SH-SY5Y (cell line): ENCODE measurements around the gene RITA1.

ENCODE experiments used
- GATA2 ChIP-seq: IDR thresholded peaks from 2 replicates; pipeline ENCODE4 v1.6.1; 2011; ENCODE audit warnings: mild to moderate bottlenecking, low read depth, low read length
- GATA3 ChIP-seq: IDR thresholded peaks from 2 replicates; pipeline ENCODE4 v1.6.1; 2011; ENCODE audit warnings: low read depth, mild to moderate bottlenecking, low read length, moderate library complexity

RITA1 gene

DNA sequence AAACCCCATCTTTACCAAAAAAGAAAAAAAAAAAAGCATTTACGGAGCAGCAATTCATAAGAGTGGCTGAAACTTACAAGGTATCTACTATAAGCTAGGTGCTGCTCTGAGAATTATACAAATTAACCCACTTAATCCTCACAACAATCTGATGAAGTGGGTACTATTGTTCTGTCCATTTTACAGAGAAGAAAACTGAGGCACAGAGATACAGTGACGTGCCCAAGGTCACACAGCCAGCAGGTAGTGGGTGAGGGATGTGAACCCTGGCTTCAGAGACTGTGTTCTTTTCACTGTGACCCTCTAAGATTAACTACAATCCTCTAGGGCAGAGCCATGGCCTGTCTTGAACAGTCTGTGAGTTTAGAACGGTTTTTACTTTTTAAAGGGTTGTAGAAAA lies 3.5 kb upstream of the RITA1 start:
- no peak for TF ChIP-seq GATA2
- no peak for TF ChIP-seq GATA3

DNA sequence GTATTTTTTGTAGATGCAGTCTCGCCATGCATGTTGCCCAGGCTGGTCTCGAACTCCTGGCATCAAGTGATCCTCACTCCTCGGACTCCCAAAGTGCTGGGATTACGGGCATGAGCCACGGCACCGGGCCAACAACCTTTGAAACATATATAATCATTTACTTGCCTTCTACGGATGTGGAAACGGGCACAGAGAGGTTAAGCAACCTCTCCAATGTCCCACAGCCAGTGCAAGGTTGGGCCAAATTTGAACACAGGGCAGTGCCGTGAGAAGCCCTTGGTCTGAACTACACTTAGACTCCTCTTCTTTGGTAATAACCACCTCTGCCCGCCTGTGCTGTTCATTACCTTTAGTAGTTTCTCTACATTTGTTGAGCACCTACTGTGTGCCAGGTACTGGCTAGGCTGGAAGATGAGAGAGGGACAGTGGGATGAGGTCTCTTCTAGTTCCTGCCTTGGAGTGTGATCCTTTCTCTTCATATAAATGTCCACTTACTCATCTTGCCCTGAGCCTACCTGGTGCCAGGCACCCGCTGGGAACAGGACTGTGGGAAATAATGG lies 2.4 kb upstream of the RITA1 start:
- TF ChIP-seq GATA2 (no peak), GATA3 (no peak)

DNA sequence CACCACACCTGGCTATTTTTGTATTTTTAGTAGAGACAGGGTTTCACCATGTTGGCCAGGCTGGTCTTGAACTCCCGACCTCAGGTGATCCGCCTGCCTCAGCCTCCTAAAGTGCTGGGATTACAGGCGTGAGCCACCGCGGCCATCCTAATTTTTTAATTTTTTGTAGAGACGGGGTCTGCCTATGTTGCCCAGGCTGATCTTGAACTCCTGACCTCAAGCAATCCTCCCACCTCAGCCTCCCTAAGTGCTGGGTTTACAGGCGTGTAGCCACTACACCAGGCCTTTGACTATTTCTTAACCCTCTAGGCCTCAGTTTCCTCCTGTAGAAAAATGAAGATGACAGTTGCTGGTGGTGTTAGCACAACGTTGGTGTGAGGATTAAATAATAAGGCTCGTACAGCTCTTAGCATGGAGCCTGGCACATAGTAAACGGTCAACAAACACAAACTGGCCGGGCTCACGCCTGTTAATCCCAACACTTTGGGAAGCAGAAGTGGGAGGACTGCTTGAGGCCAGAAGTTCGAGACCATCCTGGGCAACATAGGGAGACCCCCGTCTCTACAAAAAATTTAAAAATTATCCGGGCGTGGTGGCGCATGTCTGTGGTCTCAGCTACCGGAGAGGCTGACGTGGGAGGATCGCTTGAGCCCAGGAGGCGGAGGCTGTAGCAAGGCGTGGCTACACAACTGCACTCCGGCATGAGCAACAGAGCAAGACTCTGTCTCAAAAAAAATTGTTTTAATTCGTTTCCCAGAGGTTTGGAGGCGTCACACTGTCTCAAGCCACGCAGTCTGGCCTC lies 1.2 kb upstream of the RITA1 start:
- TF ChIP-seq GATA3 (no peak), GATA2 (no peak)

DNA sequence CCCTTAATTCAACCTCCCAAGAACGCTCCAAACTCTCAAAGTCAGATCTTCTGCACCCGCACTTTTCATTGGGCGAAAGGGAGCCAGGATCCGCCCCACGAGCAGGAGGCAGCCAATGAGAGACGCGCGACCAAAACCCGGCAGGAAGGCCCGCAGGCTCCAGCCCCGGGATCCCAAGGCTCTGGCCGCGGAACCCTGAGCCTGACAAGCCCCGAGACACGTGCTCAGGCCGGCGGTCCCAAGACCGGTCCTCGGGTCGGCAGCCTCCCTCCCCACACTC lies 681 bp upstream of the RITA1 start:
- TF ChIP-seq GATA2, result no peak
- no peak for TF ChIP-seq GATA3

DNA sequence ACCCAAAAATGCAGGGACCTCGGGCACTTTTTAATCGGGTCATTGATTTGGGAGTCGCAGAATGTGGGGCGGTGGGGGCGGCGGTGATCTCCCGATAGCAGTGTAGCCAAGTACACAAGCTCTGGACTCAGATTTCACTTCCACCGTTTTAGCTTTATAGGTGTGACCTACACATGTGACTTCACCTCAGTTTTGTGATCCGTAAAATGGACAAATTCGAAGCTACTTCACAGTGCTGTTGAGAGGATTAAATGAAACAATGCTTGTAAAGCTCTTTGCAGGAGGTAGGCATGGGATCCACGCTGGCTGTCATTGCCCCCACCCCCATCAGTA lies 478 bp downstream of the RITA1 start:
- no peak for TF ChIP-seq GATA2
- TF ChIP-seq GATA3, result no peak

DNA sequence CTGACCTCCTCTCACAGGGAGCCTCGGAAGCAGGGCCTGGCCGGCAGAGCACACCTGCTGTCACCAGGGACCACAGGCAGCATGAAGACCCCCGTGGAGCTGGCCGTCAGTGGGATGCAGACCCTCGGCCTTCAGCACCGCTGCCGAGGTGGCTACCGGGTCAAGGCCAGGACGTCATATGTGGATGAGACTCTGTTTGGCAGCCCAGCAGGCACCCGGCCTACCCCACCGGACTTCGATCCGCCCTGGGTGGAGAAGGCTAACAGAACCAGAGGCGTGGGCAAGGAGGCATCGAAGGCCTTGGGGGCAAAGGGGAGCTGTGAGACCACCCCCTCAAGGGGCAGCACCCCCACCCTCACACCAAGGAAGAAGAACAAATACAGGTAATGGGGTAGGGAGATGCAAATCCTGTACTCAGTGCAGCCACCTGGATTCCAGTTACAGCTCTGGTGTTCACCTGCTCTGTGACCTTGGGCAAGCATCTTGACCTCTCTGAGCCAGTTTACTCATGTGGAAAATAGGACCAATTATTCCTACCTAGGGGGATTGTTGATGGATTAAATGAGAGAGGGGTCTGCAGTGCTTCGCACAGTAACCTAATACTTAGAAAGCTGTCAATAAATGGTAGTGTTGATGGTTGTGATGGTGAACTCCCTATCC lies 1.3 kb downstream of the RITA1 start:
- TF ChIP-seq GATA2, result no peak
- TF ChIP-seq GATA3, result no peak

DNA sequence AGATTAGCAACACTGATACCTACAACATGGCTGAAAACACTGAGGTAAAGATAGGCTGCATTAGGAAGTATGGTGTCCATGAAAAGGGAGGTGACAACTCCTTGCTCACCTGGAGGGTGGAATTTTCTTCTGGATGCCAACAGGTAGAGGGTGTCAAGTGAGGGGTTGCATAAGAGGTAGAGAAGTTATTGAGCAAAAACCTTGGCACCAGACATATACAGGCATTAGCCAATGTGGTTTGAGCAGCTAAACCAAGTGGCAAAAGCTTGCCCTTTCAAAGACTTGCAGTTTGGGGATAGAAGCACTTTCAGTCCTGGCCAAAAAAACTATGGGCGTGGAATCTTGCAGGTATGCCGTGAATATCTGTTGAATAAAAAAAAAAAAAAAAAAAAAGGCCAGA lies 3.8 kb downstream of the RITA1 start:
- no peak for TF ChIP-seq GATA2
- no peak for TF ChIP-seq GATA3

DNA sequence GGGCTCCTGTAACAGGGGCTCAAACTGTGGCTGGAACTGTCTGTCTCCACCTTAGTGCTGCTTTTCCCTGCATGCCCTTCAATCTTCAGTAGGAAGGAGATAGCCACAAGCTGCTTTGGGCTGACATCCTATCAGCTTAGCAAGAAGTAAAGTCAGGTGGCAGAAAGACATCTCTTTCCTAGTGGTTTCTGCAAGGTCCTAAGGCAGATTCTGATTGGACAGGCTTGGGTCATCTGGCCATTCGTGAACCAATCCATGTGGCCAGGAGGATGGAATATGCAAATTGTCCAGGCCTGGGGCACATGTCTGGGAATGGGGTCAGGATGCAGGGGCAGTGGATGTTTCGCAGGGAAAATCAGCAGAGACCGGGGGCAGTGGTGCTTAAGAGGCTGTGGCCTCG lies 5.2 kb downstream of the RITA1 start:
- no peak for TF ChIP-seq GATA2
- TF ChIP-seq GATA3, result no peak

DNA sequence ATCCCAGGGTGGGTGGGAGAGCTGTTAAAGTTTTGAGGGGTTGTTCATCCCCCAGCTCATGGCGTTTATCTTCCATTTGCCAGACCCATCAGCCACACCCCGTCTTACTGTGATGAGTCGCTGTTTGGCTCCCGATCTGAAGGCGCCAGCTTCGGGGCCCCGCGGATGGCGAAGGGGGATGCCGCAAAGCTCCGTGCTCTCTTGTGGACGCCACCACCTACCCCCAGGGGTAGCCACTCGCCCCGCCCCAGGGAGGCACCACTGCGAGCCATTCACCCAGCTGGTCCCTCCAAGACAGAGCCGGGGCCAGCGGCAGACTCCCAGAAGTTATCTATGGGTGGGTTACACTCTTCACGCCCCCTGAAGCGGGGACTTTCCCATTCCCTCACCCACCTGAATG lies 5.7 kb downstream of the RITA1 start:
- TF ChIP-seq GATA2, result no peak
- TF ChIP-seq GATA3, result no peak

DNA sequence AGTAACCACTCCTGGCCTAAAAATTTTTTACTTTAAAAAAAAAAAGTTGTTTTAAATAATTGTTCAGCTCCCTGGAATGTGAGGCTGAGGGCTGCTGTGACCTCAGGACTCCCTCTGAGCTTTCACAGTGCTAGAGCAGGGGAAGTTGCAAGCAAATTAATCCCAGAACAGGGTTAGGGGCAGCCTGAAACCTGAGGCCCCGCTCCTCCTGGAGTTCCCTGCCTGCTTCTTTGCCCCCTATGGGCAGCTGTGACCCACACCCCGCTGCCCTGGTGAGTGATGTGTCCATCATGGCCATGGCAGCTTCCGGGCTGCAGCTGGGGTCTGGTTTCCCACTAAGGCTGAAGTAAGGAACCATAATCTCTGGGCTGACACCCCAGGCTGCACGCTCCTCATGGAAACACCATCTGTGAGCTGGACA lies 9.5 kb downstream of the RITA1 start:
- TF ChIP-seq GATA3 (no peak), GATA2 (no peak)

DNA sequence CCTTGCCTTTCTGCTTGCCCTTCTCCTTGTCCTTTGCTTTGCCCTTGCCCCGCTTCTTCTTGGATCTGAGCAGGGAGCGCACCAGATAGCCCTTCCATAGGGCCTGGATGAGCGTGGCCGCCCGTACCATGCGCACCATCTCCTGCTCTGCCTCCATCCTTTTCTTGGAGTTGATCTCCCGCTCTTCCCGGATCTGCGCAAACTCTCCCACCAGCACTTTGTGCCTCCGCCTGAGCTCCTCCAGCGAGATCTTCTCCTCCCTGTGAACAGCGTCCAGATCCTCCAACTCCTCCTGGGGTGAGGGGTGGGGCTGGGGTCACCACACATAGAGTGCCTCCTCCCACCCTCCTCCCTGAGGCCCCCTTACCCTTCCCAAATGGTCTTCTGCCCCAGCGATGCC lies 10.1 kb downstream of the RITA1 start:
- TF ChIP-seq GATA2, result no peak

DNA sequence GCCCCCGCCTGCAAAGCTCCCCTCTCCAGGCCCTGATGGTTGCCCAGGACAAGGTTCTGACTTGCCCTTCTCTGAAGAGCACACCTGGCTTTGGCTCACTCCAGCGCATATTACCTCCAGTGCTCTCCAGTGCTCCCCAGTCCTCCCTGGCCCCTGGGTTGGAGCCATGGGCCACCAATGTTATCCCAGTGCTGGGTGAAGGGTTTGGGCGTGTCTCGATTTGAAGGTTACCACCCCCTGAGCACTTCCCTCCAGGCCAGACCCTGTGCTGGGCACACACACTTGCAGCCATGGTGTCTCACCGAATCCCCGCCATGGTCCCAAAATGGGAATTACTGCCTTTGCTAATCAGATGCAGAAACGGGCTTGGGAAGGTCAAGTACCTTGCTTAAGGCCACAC lies 11.1 kb downstream of the RITA1 start:
- TF ChIP-seq GATA3 (no peak), GATA2 (no peak)

DNA sequence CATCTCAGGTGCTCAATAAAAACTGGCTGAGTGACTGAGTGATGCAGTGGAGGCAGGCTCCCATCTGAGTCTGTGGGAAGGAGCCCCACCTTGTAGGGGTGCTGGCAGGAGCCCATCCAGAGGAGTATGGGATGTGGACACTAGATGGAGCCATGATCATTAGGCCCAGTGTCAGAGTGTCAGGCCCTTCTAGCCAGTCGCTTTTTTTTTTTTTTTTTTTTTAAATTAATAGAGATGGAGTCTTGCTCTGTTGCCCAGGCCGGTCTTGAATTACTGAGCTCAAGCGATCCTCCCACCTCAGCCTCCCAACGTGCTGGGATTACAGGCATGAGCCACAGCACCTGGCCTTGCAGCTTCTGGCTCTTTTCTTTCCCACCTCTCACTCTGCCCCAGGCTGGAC lies 11.5 kb downstream of the RITA1 start:
- TF ChIP-seq GATA2 (no peak), GATA3 (no peak)

DNA sequence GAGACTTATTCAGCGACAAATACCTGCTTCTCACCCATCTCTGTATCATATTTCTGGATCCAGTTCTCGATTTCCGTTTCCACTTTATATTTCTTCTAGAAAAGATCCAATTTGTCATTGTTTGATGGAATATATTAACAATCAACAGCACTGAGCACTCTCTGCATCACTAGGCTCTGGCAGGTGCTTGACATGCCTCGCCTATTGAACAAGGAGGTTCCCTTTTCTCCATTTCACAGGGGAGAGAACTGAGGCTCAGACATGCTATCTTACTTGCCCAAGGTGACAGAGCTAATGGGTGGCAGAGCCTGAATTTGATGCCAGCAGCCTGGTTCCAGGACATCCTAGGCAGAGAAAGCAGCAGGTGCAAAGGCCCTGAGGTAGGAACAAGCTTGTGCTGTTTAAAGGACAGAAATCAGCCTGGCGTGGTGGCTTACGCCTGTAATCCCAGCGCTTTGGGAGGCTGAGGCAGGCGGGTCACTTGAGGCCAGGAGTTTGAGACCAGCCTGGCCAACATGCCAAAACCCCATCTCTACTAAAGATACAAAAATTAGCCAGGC lies 12.1 kb downstream of the RITA1 start:
- TF ChIP-seq GATA3, result no peak
- no peak for TF ChIP-seq GATA2

DNA sequence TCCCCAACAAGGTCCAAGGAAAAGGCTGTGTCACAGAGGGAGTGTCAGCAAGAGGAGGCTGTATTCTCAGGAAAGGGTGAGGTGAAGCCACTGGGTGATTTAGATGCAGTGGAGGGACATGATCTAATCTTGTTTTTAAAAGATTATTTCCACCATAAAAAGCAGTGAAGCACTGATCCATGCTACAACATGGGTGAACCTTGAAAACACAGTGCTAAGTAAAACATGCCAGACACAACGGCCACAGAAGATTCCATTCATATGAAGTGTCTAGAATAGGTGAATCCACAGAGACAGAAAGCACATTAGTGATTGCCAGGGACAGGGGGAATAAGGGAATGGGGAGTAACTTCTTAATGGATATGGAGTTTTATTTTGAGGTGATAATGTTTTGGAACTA lies 12.8 kb downstream of the RITA1 start:
- TF ChIP-seq GATA3, result no peak
- no peak for TF ChIP-seq GATA2
